ENCODE data around the gene SLC39A13.
A peak's percentile ranks its signal among the peaks of the same experiment; 100 is the strongest.

Gene SLC39A13

GRCh38 chr11:47454258-47454671 is 45.9 kb downstream of the SLC39A13 start:
- peak; percentile 72 for DNase-seq (ENCODE audit: low spot score)

DNA sequence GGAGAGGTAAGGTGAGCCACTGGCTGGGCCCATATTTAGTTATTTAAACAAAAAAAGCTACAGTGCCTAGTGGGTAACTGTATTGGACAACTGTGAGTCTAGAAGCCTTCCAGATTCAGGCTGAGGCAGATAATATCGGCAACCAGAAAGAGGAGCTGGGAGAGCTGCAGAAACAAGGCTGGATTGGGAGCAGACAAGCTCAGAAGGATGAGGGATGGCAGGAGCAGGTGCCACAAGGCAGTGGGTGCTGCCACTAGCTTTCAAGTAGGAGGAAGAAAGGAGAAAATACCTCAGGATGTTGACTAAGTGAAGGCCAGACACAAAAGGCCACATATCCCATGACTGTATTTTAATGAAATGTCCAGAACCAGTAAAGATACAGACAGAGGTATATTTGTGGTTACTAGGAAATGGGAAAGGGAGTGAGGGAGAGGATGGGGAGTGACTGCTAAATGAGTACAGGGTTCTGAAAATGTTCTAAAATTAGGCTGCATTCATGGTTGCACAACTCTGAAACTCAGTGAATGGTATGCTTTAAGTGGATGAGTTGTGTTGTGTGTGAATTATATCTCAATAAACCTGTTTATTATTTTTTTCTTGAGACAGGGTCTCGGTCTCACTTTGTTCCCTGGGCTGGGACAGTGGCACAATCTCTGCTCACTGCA is 52.3 kb downstream of the SLC39A13 start:
- no peak for DNase-seq (ENCODE audit: low spot score)

DNA sequence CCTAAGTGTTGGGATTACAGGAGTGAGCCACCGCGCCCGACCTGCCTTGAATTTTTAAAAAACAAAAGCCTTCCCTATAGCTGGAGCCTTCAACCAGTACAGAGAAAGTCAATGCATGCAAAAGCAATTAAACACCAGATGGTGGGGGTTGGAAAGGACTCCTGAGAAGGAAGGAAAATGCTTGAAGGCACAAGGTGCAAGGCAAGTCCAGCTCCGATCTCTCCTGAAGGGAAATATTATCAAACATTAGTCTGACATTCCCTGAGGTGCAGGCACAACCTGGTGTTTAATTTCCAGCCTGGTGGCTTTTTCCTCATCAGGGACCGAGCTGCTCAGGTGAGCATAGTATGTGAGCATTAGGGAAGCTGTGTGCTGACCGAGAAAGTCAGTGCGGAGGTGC is 53.5 kb downstream of the SLC39A13 start:
- no peak for DNase-seq (ENCODE audit: low spot score)

GRCh38 chr11:47464483-47464882 is 56.1 kb downstream of the SLC39A13 start:
- DNase-seq (ENCODE audit: low spot score) = no peak
